OCI-LY3 (cell line): ENCODE results near the gene ZNF277.

Experiments used
- CTCF ChIP-seq: fragments of 200-600, 300-600 bp; sonication (generic); IDR thresholded peaks from 2 replicates; pipeline ENCODE4 v1.5.1; 2014; ENCODE audit warnings: antibody characterized with exemption, low read length, low read depth
- EZH2phosphoT487 ChIP-seq: fragments of 200-600 bp; shearing (Covaris generic); IDR thresholded peaks from 2 replicates; pipeline ENCODE4 v1.6.1; 2018; ENCODE audit warnings: antibody characterized with exemption, mixed run types, low read depth

- TF ChIP-seq CTCF (no peak), EZH2phosphoT487 (no peak)
Measured at GRCh38 chr7:112377593-112377992, 171.1 kb downstream of the ZNF277 start.
